Kidney epithelial cell (primary cell): Measurements from ENCODE around the gene SLC25A41. TPM values are rescaled to one million over a fixed set of nuclear protein-coding genes. Genes with fewer than 3 reads are reported as not detected.

Experiments
- DNase-seq: peaks from one replicate; pipeline ENCODE4 v3.0.0-alpha.2; 2010; ENCODE audit warnings: low read depth
- H3K27me3 ChIP-seq: 2 replicates; pipeline ENCODE4 v1.6.0; 2011; ENCODE audit warnings: low read length; ENCODE audit not compliant: control insufficient read depth, insufficient read depth
- H3K36me3 ChIP-seq: 2 replicates; pipeline ENCODE4 v1.5.1; 2011; ENCODE audit warnings: low read length; ENCODE audit not compliant: control insufficient read depth, insufficient read depth
- H3K4me3 ChIP-seq: 2 replicates; pipeline ENCODE4 v1.5.1; 2011; ENCODE audit warnings: low read depth, mild to moderate bottlenecking, control low read depth, low read length
- CTCF ChIP-seq: IDR thresholded peaks from 2 replicates; pipeline ENCODE4 v1.5.1; 2011; ENCODE audit warnings: mild to moderate bottlenecking, moderate library complexity, low read length, control low read depth, inconsistent platforms; ENCODE audit not compliant: insufficient read depth, poor library complexity, severe bottlenecking
- total RNA-seq: library from RNA; depleted of rRNA; stranded (reverse); fragments of >200 nt; gene quantifications from 2 replicates; pipeline ENCODE4 v1.2.3, GENCODE V29; 2015

Gene SLC25A41
- total RNA-seq, 1 donor from 2014 or later: not detected

- no peak for DNase-seq
- no peak for TF ChIP-seq CTCF
- peaks cover 10% of the 10 kb centered on the region for H3K27me3 ChIP-seq
These were observed 46.4 kb upstream of the SLC25A41 start for GRCh38 chr19:6479836-6480398.

GRCh38 chr19:6478815-6479214 lies 45.3 kb upstream of the SLC25A41 start:
- no peak for DNase-seq
- peaks cover 10% of the 10 kb centered on the region for H3K27me3 ChIP-seq
- TF ChIP-seq CTCF: no peak
- H3K4me3 ChIP-seq: no peak overlapping the region
- H3K36me3 ChIP-seq: no peaks in the 10 kb centered on the region

More at GRCh38 chr19:6479836-6480398, 46.4 kb upstream of the SLC25A41 start:
- H3K4me3 ChIP-seq: no peak overlapping the region
- H3K36me3 ChIP-seq: no peaks in the 10 kb centered on the region

- no peak for DNase-seq
- Histone ChIP-seq H3K27me3 (peaks cover 10% of the 10 kb centered on the region), H3K36me3 (no peaks in the 10 kb centered on the region), H3K4me3 (peak overlapping the region; percentile 30)
- no peak for TF ChIP-seq CTCF
These were observed 43.4 kb upstream of the SLC25A41 start for GRCh38 chr19:6476896-6477431.

- DNase-seq: peak; percentile 80
- peaks cover 10% of the 10 kb centered on the region for H3K27me3 ChIP-seq
- TF ChIP-seq CTCF: no peak
These were observed 42.8 kb upstream of the SLC25A41 start for GRCh38 chr19:6476155-6476895.

GRCh38 chr19:6475321-6476108 lies 42.0 kb upstream of the SLC25A41 start:
- no peak for DNase-seq
- H3K4me3 ChIP-seq: peak overlapping the region; percentile 17
- H3K36me3 ChIP-seq: no peaks in the 10 kb centered on the region
- H3K27me3 ChIP-seq: peaks cover 10% of the 10 kb centered on the region
- no peak for TF ChIP-seq CTCF

More at GRCh38 chr19:6476155-6476895, 42.8 kb upstream of the SLC25A41 start:
- Histone ChIP-seq H3K4me3 (peak overlapping the region; percentile 30), H3K36me3 (no peaks in the 10 kb centered on the region)
